HEK293T (cell line): ENCODE results near the gene CNOT11.

Experiments used
- CTCF ChIA-PET: fragments of 350-600 bp; formaldehyde crosslinking; extraction: SDS; loops from one replicate; lab custom pipeline; 2021; ENCODE audit warnings: antibody characterized with exemption, inconsistent platforms; lab: Yijun Ruan, JAX
- POLR2A ChIA-PET: fragments of 350-600 bp; formaldehyde crosslinking; extraction: SDS; loops from one replicate; lab custom pipeline; 2020; ENCODE audit warnings: antibody characterized with exemption, inconsistent platforms; lab: Yijun Ruan, JAX
- DNase-seq: peaks from one replicate; pipeline ENCODE4 v3.0.0; 2012; ENCODE audit warnings: mixed read lengths; ENCODE audit errors: extremely low spot score
- ARNT ChIP-seq: fragments of 450-650 bp; IDR thresholded peaks from 2 replicates; pipeline ENCODE4 v1.6.1; 2017; ENCODE audit warnings: mild to moderate bottlenecking
- BHLHE40 ChIP-seq: fragments of 450-650 bp; IDR thresholded peaks from 2 replicates; pipeline ENCODE4 v1.6.1; 2016; ENCODE audit warnings: mild to moderate bottlenecking, moderate library complexity, borderline replicate concordance
- CTBP1 ChIP-seq: fragments of 450-650 bp; IDR thresholded peaks from 2 replicates; pipeline ENCODE4 v1.6.1; 2016; ENCODE audit warnings: borderline replicate concordance
- ELF4 ChIP-seq: fragments of 450-650 bp; IDR thresholded peaks from 2 replicates; pipeline ENCODE4 v1.6.1; 2017; ENCODE audit warnings: antibody characterized with exemption
- FOXA1 ChIP-seq: fragments of 450-650 bp; IDR thresholded peaks from 2 replicates; pipeline ENCODE4 v1.6.1; 2016; ENCODE audit warnings: mild to moderate bottlenecking
- FOXK2 ChIP-seq: fragments of 450-650 bp; IDR thresholded peaks from 2 replicates; pipeline ENCODE4 v1.6.1; 2016; ENCODE audit warnings: mild to moderate bottlenecking
- FOXM1 ChIP-seq: fragments of 450-650 bp; IDR thresholded peaks from 2 replicates; pipeline ENCODE4 v1.6.1; 2017; ENCODE audit warnings: mild to moderate bottlenecking, borderline replicate concordance
- HDGF ChIP-seq: fragments of 450-650 bp; IDR thresholded peaks from 2 replicates; pipeline ENCODE4 v1.6.1; 2017; ENCODE audit warnings: antibody characterized with exemption, borderline replicate concordance
- L3MBTL2 ChIP-seq: fragments of 450-650 bp; conservative IDR thresholded peaks from 2 replicates; pipeline ENCODE4 v1.6.1; 2016; ENCODE audit warnings: mild to moderate bottlenecking
- LEF1 ChIP-seq: fragments of 450-650 bp; IDR thresholded peaks from 2 replicates; pipeline ENCODE4 v1.6.1; 2017; ENCODE audit warnings: mild to moderate bottlenecking, borderline replicate concordance
- NFRKB ChIP-seq: fragments of 450-650 bp; IDR thresholded peaks from 2 replicates; pipeline ENCODE4 v1.6.1; 2016; ENCODE audit warnings: mild to moderate bottlenecking, moderate library complexity
- PKNOX1 ChIP-seq: fragments of 450-650 bp; IDR thresholded peaks from 2 replicates; pipeline ENCODE4 v1.6.1; 2016
- SP1 ChIP-seq: fragments of 450-650 bp; IDR thresholded peaks from 2 replicates; pipeline ENCODE4 v1.6.1; 2017
- SUZ12 ChIP-seq: fragments of 450-650 bp; IDR thresholded peaks from 2 replicates; pipeline ENCODE4 v1.6.1; 2016; ENCODE audit warnings: mild to moderate bottlenecking
- TARDBP ChIP-seq: fragments of 450-650 bp; IDR thresholded peaks from 2 replicates; pipeline ENCODE4 v1.6.1; 2016
- ZNF384 ChIP-seq: fragments of 450-650 bp; IDR thresholded peaks from 2 replicates; pipeline ENCODE4 v1.6.1; 2016

Gene CNOT11

GRCh38 chr2:101223814-101224231 is 28.9 kb upstream of the CNOT11 start:
- TF ChIP-seq LEF1 (no peak), ARNT (no peak), ZNF384 (no peak), HDGF (no peak), L3MBTL2 (no peak), CTBP1 (no peak), NFRKB (no peak), SUZ12 (no peak), FOXK2 (no peak), ELF4 (no peak)
- POLR2A ChIA-PET, result no interaction called here
- no peak for DNase-seq
- CTCF ChIA-PET, result interaction anchor here (1.0 kb wide), 1 partner anchor 16 kb away, joined by 3 read pairs; no protein-coding TSS in a partner anchor

- POLR2A ChIA-PET, result interaction anchor here (4.7 kb wide), 1 partner anchor 22 kb away, joined by 17 read pairs; the partner anchor contains the start of gene CNOT11
These were observed 22.1 kb upstream of the CNOT11 start for GRCh38 chr2:101230541-101231001.

GRCh38 chr2:101231240-101231639 is 21.4 kb upstream of the CNOT11 start:
- ChIA-PET CTCF (interaction anchor here (0.6 kb wide), 1 partner anchor 187 kb away, joined by 5 read pairs; no protein-coding TSS in a partner anchor), POLR2A (interaction anchor here (4.7 kb wide), 1 partner anchor 21 kb away, joined by 17 read pairs; the partner anchor contains the start of gene CNOT11)
- DNase-seq, result no peak
- TF ChIP-seq TARDBP, result no peak
- TF ChIP-seq ELF4, result no peak
- TF ChIP-seq NFRKB, result no peak
- TF ChIP-seq FOXK2, result no peak
- TF ChIP-seq BHLHE40, result no peak
- TF ChIP-seq LEF1, result no peak
- TF ChIP-seq ZNF384, result no peak
- TF ChIP-seq CTBP1, result no peak
- TF ChIP-seq FOXM1, result no peak
- no peak for TF ChIP-seq L3MBTL2
- no peak for TF ChIP-seq FOXA1

More at GRCh38 chr2:101230541-101231001, 22.1 kb upstream of the CNOT11 start:
- DNase-seq, result no peak
- CTCF ChIA-PET, result no interaction called here
- no peak for TF ChIP-seq SP1
- no peak for TF ChIP-seq ELF4
- no peak for TF ChIP-seq FOXK2
- TF ChIP-seq HDGF, result no peak
- TF ChIP-seq ARNT, result no peak
- no peak for TF ChIP-seq PKNOX1
- TF ChIP-seq SUZ12, result no peak
- no peak for TF ChIP-seq L3MBTL2
- no peak for TF ChIP-seq BHLHE40
- TF ChIP-seq FOXA1, result no peak
- TF ChIP-seq TARDBP, result no peak
- no peak for TF ChIP-seq ZNF384

GRCh38 chr2:101231937-101232730 is 20.6 kb upstream of the CNOT11 start:
- ChIA-PET CTCF (interaction anchor here (0.9 to 1.1 kb wide), 2 partner anchors 9 kb away, joined by 3 read pairs; no protein-coding TSS in a partner anchor), POLR2A (interaction anchor here (4.7 kb wide), 1 partner anchor 20 kb away, joined by 17 read pairs; the partner anchor contains the start of gene CNOT11)
- no peak for TF ChIP-seq SP1
- no peak for TF ChIP-seq L3MBTL2
- TF ChIP-seq TARDBP, result no peak
- no peak for TF ChIP-seq LEF1
- TF ChIP-seq FOXA1, result no peak
- TF ChIP-seq CTBP1, result no peak
- no peak for TF ChIP-seq NFRKB
- no peak for TF ChIP-seq FOXK2
- no peak for TF ChIP-seq FOXM1
- no peak for TF ChIP-seq SUZ12
- TF ChIP-seq ELF4, result no peak
- TF ChIP-seq ARNT, result no peak
- no peak for TF ChIP-seq BHLHE40
- no peak for TF ChIP-seq HDGF
- TF ChIP-seq PKNOX1, result no peak
- TF ChIP-seq ZNF384, result no peak
- no peak for DNase-seq

- ChIA-PET POLR2A (interaction anchor here (4.7 kb wide), 1 partner anchor 20 kb away, joined by 17 read pairs; the partner anchor contains the start of gene CNOT11), CTCF (interaction anchor here (0.9 to 1.1 kb wide), 2 partner anchors 8 to 10 kb away, joined by 3 read pairs; no protein-coding TSS in a partner anchor)
- no peak for TF ChIP-seq NFRKB
- no peak for TF ChIP-seq HDGF
- no peak for TF ChIP-seq SUZ12
- TF ChIP-seq SP1, result no peak
- no peak for TF ChIP-seq CTBP1
- no peak for TF ChIP-seq LEF1
- DNase-seq, result no peak
These were observed 19.9 kb upstream of the CNOT11 start for GRCh38 chr2:101232770-101233169.
